Astrocyte (in vitro differentiated cells and primary cell): Measurements from ENCODE around the gene SH3BP2. TPM values are rescaled to one million over a fixed set of nuclear protein-coding genes. Genes with fewer than 3 reads are reported as not detected.

ENCODE experiments used
- DNase-seq: peaks from one replicate; pipeline ENCODE4 v3.0.0-alpha.2; 2010; ENCODE audit warnings: low read depth
- FAIRE-seq: peaks from 2 replicates; lab custom pipeline; 2011; peaks lifted over from hg19 to GRCh38; lab: Jason Lieb, UNC
- H2AFZ ChIP-seq: 2 replicates; pipeline ENCODE4 v1.6.0; 2012; ENCODE audit warnings: low read depth, low read length, inconsistent platforms
- H3K27ac ChIP-seq: 2 replicates; pipeline ENCODE4 v1.5.1; 2011; ENCODE audit warnings: low read depth, low read length, inconsistent platforms
- H3K27me3 ChIP-seq: 2 replicates; pipeline ENCODE4 v1.6.0; 2011; ENCODE audit warnings: low read length, inconsistent platforms; ENCODE audit not compliant: insufficient read depth
- H3K36me3 ChIP-seq: 2 replicates; pipeline ENCODE4 v1.5.1; 2011; ENCODE audit warnings: low read length, inconsistent platforms; ENCODE audit not compliant: insufficient read depth
- H3K4me1 ChIP-seq: 2 replicates; pipeline ENCODE4 v1.5.1; 2011; ENCODE audit warnings: low read length, inconsistent platforms; ENCODE audit not compliant: insufficient read depth
- H3K4me2 ChIP-seq: 2 replicates; pipeline ENCODE4 v1.6.0; 2012; ENCODE audit warnings: low read length, inconsistent platforms
- H3K4me3 ChIP-seq: 2 replicates; pipeline ENCODE4 v1.5.1; 2011; ENCODE audit warnings: low read depth, mild to moderate bottlenecking, low read length, inconsistent platforms; ENCODE audit not compliant: insufficient read depth
- H3K79me2 ChIP-seq: 2 replicates; pipeline ENCODE4 v1.6.0; 2012; ENCODE audit warnings: mild to moderate bottlenecking, low read length, inconsistent platforms; ENCODE audit not compliant: insufficient read depth
- H3K9ac ChIP-seq: 2 replicates; pipeline ENCODE4 v1.6.0; 2012; ENCODE audit warnings: mild to moderate bottlenecking, low read length, inconsistent platforms
- H3K9me3 ChIP-seq: 2 replicates; pipeline ENCODE4 v1.5.1; 2012; ENCODE audit warnings: low read depth, mild to moderate bottlenecking, low read length, inconsistent platforms; ENCODE audit not compliant: insufficient read depth
- H4K20me1 ChIP-seq: 2 replicates; pipeline ENCODE4 v1.6.0; 2012; ENCODE audit warnings: low read length, inconsistent platforms; ENCODE audit not compliant: insufficient read depth
- H3K27ac Mint-ChIP-seq: one replicate; pipeline ENCODE4 v1.8.0; 2021; ENCODE audit warnings: mild to moderate bottlenecking, mixed read lengths; ENCODE audit not compliant: unreplicated experiment
- H3K27me3 Mint-ChIP-seq: one replicate; pipeline ENCODE4 v1.8.0; 2021; ENCODE audit warnings: low read depth, mixed read lengths; ENCODE audit not compliant: unreplicated experiment
- H3K36me3 Mint-ChIP-seq: one replicate; pipeline ENCODE4 v1.8.0; 2021; ENCODE audit warnings: low read depth, mixed read lengths; ENCODE audit not compliant: unreplicated experiment
- H3K4me1 Mint-ChIP-seq: one replicate; pipeline ENCODE4 v1.8.0; 2021; ENCODE audit warnings: low read depth, mixed read lengths; ENCODE audit not compliant: unreplicated experiment
- H3K4me3 Mint-ChIP-seq: one replicate; pipeline ENCODE4 v1.8.0; 2021; ENCODE audit warnings: mild to moderate bottlenecking, moderate library complexity, mixed read lengths; ENCODE audit not compliant: unreplicated experiment
- H3K9me3 Mint-ChIP-seq: one replicate; pipeline ENCODE4 v1.8.0; 2021; ENCODE audit warnings: mild to moderate bottlenecking, mixed read lengths; ENCODE audit not compliant: unreplicated experiment
- EZH2 ChIP-seq: IDR thresholded peaks from 2 replicates; pipeline ENCODE4 v1.6.1; 2012; ENCODE audit warnings: mild to moderate bottlenecking, low read length, inconsistent platforms; ENCODE audit not compliant: insufficient read depth
- total RNA-seq: library from RNA; stranded (reverse); gene quantifications from 2 replicates; pipeline ENCODE4 v1.2.1, GENCODE V29; 2021
- TF ChIP-seq, protein P1 (sequence below): IDR thresholded peaks from 2 replicates; pipeline ENCODE4 v1.5.1; 2011; ENCODE audit warnings: low read depth, mild to moderate bottlenecking, inconsistent platforms, low read length, moderate library complexity; ENCODE audit not compliant: insufficient read depth

Gene SH3BP2
- total RNA-seq, 1 donor from 2014 or later: 33.7 TPM

DNA sequence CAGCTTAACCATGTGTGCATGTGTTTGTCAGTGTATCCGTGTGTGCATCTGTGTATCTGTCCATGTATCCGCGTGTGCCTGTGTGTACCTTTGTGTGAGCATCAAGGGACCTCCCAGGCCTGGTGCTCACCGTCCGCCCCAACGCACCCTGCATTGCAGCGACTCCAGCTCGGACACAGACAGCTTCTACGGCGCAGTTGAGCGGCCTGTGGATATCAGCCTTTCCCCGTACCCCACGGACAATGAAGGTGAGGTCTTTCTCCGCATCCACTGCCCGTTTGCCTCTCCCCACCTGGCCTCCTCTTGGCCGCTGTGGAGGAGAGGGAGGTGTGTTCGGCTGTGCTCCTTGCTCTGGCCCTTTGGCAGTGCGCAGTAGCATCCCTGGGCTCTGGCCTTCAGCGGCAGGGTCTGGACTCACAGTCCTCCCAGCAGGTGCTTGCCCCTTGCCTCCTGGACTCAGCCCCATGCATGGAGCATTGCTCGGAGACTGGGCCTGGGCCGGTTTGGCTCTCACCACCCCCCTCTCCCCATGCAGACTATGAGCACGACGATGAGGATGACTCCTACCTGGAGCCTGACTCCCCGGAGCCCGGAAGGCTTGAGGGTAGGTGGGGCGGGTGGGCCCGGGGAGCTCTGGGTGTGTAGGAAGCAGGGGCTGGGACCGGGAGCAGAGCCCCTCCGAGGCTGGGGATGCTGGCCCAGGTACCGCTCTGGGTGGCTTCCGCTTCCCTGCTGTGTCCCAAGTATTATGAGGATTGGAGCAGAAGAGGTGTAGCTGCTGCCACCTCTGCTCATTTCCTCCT lies 34.4 kb downstream of the SH3BP2 start:
- H3K27me3 ChIP-seq: no peaks in the 10 kb centered on the region
- Mint-ChIP-seq H3K4me3 (no peak overlapping the region), H3K27me3 (no peaks in the 10 kb centered on the region), H3K36me3 (peaks cover 12% of the 10 kb centered on the region), H3K4me1 (no peaks in the 10 kb centered on the region), H3K9me3 (no peaks in the 10 kb centered on the region), H3K27ac (peak overlapping the region; percentile 28)
- no peak overlapping the region for H3K4me3 ChIP-seq
- no peak overlapping the region for H3K4me2 ChIP-seq
- H3K9ac ChIP-seq: no peak overlapping the region
- H2AFZ ChIP-seq: no peak overlapping the region
- TF ChIP-seq EZH2: no peak
- TF ChIP-seq, protein P1, sequence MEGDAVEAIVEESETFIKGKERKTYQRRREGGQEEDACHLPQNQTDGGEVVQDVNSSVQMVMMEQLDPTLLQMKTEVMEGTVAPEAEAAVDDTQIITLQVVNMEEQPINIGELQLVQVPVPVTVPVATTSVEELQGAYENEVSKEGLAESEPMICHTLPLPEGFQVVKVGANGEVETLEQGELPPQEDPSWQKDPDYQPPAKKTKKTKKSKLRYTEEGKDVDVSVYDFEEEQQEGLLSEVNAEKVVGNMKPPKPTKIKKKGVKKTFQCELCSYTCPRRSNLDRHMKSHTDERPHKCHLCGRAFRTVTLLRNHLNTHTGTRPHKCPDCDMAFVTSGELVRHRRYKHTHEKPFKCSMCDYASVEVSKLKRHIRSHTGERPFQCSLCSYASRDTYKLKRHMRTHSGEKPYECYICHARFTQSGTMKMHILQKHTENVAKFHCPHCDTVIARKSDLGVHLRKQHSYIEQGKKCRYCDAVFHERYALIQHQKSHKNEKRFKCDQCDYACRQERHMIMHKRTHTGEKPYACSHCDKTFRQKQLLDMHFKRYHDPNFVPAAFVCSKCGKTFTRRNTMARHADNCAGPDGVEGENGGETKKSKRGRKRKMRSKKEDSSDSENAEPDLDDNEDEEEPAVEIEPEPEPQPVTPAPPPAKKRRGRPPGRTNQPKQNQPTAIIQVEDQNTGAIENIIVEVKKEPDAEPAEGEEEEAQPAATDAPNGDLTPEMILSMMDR: no peak
- peaks cover 4% of the 10 kb centered on the region for H3K79me2 ChIP-seq
- no peak for DNase-seq
- peaks cover 43% of the 10 kb centered on the region for H4K20me1 ChIP-seq
- H3K4me1 ChIP-seq: peaks cover 6% of the 10 kb centered on the region
- no peaks in the 10 kb centered on the region for H3K9me3 ChIP-seq
- peaks cover 6% of the 10 kb centered on the region for H3K36me3 ChIP-seq
- no peak for FAIRE-seq
- no peak overlapping the region for H3K27ac ChIP-seq

DNA sequence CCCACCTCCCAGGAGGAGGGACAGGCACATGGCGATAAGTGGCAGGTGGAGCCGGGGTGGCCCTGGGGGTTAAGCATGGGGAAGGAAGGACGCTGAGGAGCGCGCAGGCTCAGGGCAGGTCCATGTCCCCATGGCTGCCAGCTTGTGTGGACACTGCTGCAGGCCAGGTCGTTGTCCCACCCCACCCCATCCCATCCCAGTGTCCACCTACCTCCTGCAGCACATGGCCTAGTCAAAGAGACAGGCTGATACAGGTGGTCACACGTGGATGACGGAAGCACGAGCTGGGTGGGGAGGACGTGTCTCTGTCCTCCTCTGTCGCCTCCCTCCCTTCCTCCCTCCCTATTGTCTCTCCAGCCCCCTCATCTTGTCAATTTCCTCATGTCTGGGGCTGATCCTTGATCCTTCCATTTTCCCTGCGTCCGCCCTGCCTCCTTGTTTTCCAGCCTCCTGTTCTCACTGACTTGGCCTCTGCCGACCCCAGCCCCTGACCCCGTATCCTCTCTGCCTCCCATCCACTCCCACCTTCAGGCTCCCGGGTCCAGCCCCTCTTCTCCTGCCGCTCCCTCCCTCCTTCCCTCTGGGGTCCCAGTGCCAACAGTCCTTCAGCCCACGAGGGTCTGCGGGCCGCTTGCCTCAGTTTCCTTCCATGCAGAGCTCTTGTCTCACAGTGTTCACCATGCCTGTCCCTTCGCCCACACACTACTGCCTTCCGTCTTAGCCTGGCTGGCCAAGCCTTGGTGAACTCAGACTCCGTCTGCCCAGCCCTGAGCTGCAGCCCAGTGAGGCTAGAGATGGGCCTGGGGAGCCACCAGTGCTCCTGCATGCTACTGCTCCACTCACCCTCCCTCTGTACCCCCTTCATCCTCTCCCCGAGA lies 35.2 kb downstream of the SH3BP2 start:
- Histone ChIP-seq H3K27ac (no peak overlapping the region), H3K79me2 (peaks cover 4% of the 10 kb centered on the region), H3K27me3 (no peaks in the 10 kb centered on the region), H3K36me3 (peaks cover 4% of the 10 kb centered on the region), H2AFZ (no peak overlapping the region), H3K4me3 (no peak overlapping the region), H4K20me1 (peaks cover 39% of the 10 kb centered on the region), H3K9me3 (no peaks in the 10 kb centered on the region), H3K4me1 (peaks cover 6% of the 10 kb centered on the region), H3K4me2 (no peak overlapping the region), H3K9ac (no peak overlapping the region)
- Mint-ChIP-seq H3K27ac (peak overlapping the region; percentile 12), H3K27me3 (no peaks in the 10 kb centered on the region), H3K36me3 (peaks cover 14% of the 10 kb centered on the region), H3K9me3 (no peaks in the 10 kb centered on the region), H3K4me1 (no peaks in the 10 kb centered on the region), H3K4me3 (no peak overlapping the region)
- FAIRE-seq: no peak
- no peak for DNase-seq
- TF ChIP-seq EZH2: no peak
- TF ChIP-seq, protein P1: no peak
